ENCODE results near the gene S100A5. TPM values are rescaled to one million over a fixed set of nuclear protein-coding genes. Genes with fewer than 3 reads are reported as not detected.

The S100A5 gene
- total and polyA plus RNA-seq, 9 of the 15 experiments (the other 6 are each of a cell fraction or from before 2014, with no cell fraction given) = 0.56 to 1.4 (median 0.64) TPM; not detected in 5

DNA sequence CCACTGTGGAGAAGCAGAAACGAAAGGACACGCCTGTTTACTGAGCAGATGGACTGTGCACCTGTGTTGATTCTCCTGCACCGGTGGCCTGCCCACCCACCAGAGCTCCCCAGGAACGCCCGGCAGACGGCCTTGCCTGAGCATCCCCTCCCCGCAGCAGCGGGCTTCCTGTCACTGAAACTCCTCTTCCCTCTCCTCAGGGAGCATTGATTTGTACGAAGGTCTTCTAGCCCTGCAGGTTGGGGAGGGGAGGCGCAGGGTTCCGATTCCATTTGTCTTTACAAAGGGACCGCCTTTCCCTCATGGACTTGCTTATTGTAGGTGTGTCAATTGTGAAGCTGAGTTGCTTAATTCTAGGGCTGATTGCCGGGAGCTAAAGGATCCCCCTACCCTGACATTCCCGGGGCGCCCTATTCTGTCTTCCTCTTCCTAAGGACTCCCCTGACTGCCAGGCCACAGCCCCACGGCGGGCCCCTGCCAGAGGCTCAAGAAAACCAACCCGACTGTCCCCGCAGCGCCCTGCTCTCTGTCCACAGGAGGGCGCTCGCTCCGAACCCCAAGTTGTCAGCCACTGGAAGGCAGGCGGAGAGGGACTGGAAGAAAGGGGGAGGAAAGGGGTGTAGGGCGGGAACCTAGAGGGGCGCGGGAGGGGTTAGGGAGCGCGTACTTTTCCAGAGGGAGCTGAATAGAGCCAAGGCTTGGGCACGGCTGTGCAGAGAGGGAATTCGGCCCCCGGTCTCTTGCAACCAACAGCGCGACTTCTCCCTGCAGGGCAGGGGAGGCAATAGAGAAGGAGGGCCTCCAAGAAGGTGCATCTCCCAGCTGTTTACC, 7.8 kb downstream of the S100A5 start (continued):
- TF ChIP-seq, protein P1, sequence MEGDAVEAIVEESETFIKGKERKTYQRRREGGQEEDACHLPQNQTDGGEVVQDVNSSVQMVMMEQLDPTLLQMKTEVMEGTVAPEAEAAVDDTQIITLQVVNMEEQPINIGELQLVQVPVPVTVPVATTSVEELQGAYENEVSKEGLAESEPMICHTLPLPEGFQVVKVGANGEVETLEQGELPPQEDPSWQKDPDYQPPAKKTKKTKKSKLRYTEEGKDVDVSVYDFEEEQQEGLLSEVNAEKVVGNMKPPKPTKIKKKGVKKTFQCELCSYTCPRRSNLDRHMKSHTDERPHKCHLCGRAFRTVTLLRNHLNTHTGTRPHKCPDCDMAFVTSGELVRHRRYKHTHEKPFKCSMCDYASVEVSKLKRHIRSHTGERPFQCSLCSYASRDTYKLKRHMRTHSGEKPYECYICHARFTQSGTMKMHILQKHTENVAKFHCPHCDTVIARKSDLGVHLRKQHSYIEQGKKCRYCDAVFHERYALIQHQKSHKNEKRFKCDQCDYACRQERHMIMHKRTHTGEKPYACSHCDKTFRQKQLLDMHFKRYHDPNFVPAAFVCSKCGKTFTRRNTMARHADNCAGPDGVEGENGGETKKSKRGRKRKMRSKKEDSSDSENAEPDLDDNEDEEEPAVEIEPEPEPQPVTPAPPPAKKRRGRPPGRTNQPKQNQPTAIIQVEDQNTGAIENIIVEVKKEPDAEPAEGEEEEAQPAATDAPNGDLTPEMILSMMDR (IDR thresholded peaks at IDR 0.05 in 2 of 3, conservative IDR thresholded peaks at IDR 0.05 in 1 of 3; ENCODE audit: insufficient read depth in 2 of 3, low read depth in 1 of 3, low read length in 3 of 3) = peak; percentile 92 to 96 (median 94)
- TF ChIP-seq SMC3 (conservative IDR thresholded peaks at IDR 0.05; ENCODE audit: insufficient read depth, low read depth, low read length) (peak; percentile 93), GTF2E2 (tag; IDR thresholded peaks at IDR 0.05) (no peak), FOXK2 (conservative IDR thresholded peaks at IDR 0.05 in 1 of 2, IDR thresholded peaks at IDR 0.05 in 1 of 2; ENCODE audit: low read depth in 2 of 2) (no peak), CREM (IDR thresholded peaks at IDR 0.05; ENCODE audit: low read depth) (peak; percentile 49; the same call in 1 of the 2 replicates), SMAD3 (CRISPR knock-in tag; conservative IDR thresholded peaks at IDR 0.05) (no peak), XRCC5 (IDR thresholded peaks at IDR 0.05; ENCODE audit: low read depth, low read length) (peak; percentile 79; the same call in 1 of the 2 replicates), LEF1 (IDR thresholded peaks at IDR 0.05) (no peak), ZBTB1 (CRISPR knock-in tag; IDR thresholded peaks at IDR 0.05; ENCODE audit: borderline replicate concordance, low read depth) (0 out of 2 replicates have a peak, but pooled peaks have one; percentile 5), SOX6 (IDR thresholded peaks at IDR 0.05) (0 out of 2 replicates have a peak, but pooled peaks have one; percentile 28), GATAD2B (IDR thresholded peaks at IDR 0.05; ENCODE audit: borderline replicate concordance) (peak; percentile 60; the same call in 1 of the 2 replicates), ZKSCAN8 (CRISPR knock-in tag; IDR thresholded peaks at IDR 0.05) (no peak), YY1 (IDR thresholded peaks at IDR 0.05; ENCODE audit: borderline replicate concordance in 1 of 3, control insufficient read depth in 1 of 3, extremely low read depth in 1 of 3, insufficient read depth in 3 of 3, insufficient read length in 1 of 3, insufficient replicate concordance in 2 of 3, low read depth in 1 of 3, low read length in 2 of 3) (peak in 2 of 3 experiments; percentile 19 to 60)
- TF ChIP-seq, protein P2, sequence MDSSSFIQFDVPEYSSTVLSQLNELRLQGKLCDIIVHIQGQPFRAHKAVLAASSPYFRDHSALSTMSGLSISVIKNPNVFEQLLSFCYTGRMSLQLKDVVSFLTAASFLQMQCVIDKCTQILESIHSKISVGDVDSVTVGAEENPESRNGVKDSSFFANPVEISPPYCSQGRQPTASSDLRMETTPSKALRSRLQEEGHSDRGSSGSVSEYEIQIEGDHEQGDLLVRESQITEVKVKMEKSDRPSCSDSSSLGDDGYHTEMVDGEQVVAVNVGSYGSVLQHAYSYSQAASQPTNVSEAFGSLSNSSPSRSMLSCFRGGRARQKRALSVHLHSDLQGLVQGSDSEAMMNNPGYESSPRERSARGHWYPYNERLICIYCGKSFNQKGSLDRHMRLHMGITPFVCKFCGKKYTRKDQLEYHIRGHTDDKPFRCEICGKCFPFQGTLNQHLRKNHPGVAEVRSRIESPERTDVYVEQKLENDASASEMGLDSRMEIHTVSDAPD (CRISPR knock-in tag; IDR thresholded peaks at IDR 0.05) = no peak
- TF ChIP-seq, protein P3, sequence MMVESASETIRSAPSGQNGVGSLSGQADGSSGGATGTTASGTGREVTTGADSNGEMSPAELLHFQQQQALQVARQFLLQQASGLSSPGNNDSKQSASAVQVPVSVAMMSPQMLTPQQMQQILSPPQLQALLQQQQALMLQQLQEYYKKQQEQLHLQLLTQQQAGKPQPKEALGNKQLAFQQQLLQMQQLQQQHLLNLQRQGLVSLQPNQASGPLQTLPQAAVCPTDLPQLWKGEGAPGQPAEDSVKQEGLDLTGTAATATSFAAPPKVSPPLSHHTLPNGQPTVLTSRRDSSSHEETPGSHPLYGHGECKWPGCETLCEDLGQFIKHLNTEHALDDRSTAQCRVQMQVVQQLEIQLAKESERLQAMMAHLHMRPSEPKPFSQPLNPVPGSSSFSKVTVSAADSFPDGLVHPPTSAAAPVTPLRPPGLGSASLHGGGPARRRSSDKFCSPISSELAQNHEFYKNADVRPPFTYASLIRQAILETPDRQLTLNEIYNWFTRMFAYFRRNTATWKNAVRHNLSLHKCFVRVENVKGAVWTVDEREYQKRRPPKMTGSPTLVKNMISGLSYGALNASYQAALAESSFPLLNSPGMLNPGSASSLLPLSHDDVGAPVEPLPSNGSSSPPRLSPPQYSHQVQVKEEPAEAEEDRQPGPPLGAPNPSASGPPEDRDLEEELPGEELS (CRISPR knock-in tag; IDR thresholded peaks at IDR 0.05; ENCODE audit: borderline replicate concordance) = no peak
- TF ChIP-seq, protein P4, sequence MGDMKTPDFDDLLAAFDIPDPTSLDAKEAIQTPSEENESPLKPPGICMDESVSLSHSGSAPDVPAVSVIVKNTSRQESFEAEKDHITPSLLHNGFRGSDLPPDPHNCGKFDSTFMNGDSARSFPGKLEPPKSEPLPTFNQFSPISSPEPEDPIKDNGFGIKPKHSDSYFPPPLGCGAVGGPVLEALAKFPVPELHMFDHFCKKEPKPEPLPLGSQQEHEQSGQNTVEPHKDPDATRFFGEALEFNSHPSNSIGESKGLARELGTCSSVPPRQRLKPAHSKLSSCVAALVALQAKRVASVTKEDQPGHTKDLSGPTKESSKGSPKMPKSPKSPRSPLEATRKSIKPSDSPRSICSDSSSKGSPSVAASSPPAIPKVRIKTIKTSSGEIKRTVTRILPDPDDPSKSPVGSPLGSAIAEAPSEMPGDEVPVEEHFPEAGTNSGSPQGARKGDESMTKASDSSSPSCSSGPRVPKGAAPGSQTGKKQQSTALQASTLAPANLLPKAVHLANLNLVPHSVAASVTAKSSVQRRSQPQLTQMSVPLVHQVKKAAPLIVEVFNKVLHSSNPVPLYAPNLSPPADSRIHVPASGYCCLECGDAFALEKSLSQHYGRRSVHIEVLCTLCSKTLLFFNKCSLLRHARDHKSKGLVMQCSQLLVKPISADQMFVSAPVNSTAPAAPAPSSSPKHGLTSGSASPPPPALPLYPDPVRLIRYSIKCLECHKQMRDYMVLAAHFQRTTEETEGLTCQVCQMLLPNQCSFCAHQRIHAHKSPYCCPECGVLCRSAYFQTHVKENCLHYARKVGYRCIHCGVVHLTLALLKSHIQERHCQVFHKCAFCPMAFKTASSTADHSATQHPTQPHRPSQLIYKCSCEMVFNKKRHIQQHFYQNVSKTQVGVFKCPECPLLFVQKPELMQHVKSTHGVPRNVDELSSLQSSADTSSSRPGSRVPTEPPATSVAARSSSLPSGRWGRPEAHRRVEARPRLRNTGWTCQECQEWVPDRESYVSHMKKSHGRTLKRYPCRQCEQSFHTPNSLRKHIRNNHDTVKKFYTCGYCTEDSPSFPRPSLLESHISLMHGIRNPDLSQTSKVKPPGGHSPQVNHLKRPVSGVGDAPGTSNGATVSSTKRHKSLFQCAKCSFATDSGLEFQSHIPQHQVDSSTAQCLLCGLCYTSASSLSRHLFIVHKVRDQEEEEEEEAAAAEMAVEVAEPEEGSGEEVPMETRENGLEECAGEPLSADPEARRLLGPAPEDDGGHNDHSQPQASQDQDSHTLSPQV (IDR thresholded peaks at IDR 0.05) = peak; percentile 29

Measured in K562 (cell line).